Naive thymus-derived CD8-positive, alpha-beta T cell (primary cell): ENCODE data around the gene BNC2. TPM values are rescaled to one million over a fixed set of nuclear protein-coding genes. Genes with fewer than 3 reads are reported as not detected.
A peak's percentile ranks its signal among the peaks of the same experiment; 100 is the strongest.

Experiments
- ATAC-seq, 2 donors: fragments of 150-1000 bp; cut with Tn5 transposase in 1 of 2; sonication (Bioruptor Pico), chemical (Tn5 transposase) in 1 of 2; 1 replicate in 1 of 2; 2 replicates in 1 of 2; pipeline ENCODE4 v1.10.0; 2021; ENCODE audit warnings: mild to moderate bottlenecking in 2 of 2, moderate library complexity in 2 of 2
- POLR2A ChIA-PET: fragments of 350-600 bp; sonication (Branson Sonifier 250); formaldehyde crosslinking; loops from one replicate; lab custom pipeline; 2021; ENCODE audit warnings: antibody characterized with exemption; lab: Charles Lee
- DNase-seq, 10 donors: peaks; one replicate each; pipeline versions ENCODE4 v3.0.0 to v3.0.0-alpha.2; 2020 to 2022
- H3K27ac Mint-ChIP-seq, 10 donors: one replicate each; pipeline ENCODE4 v1.8.0; 2020 to 2022; ENCODE audit warnings: mild to moderate bottlenecking in 10 of 10, mixed read lengths in 10 of 10, moderate library complexity in 4 of 10, inconsistent platforms in 1 of 10
- H3K27me3 Mint-ChIP-seq, 5 donors: one replicate each; pipeline ENCODE4 v1.8.0; 2021 to 2022; ENCODE audit warnings: mixed read lengths in 5 of 5
- H3K36me3 Mint-ChIP-seq, 3 donors: one replicate each; pipeline ENCODE4 v1.8.0; 2020 to 2022; ENCODE audit warnings: mixed read lengths in 3 of 3, mild to moderate bottlenecking in 2 of 3, inconsistent platforms in 1 of 3
- H3K4me1 Mint-ChIP-seq, 4 donors: one replicate each; pipeline ENCODE4 v1.8.0; 2021 to 2022; ENCODE audit warnings: mixed read lengths in 4 of 4
- H3K4me3 Mint-ChIP-seq, 10 donors: one replicate each; pipeline ENCODE4 v1.8.0; 2020 to 2022; ENCODE audit warnings: mild to moderate bottlenecking in 10 of 10, mixed read lengths in 10 of 10, moderate library complexity in 6 of 10, inconsistent platforms in 1 of 10
- H3K9me3 Mint-ChIP-seq, 9 donors: one replicate each; pipeline ENCODE4 v1.8.0; 2020 to 2022; ENCODE audit warnings: mixed read lengths in 9 of 9, mild to moderate bottlenecking in 3 of 9, inconsistent platforms in 1 of 9, moderate library complexity in 1 of 9
- polyA plus RNA-seq, 3 donors: library from polyadenylated mRNA; unstranded; fragments of 300-500 nt; fragmentation: Illumina TruSeq; gene quantifications; one replicate each; pipeline ENCODE4 v1.2.3, GENCODE V29; 2021
- total RNA-seq, 8 experiments: library from RNA in 2 of 8; stranded (reverse) in 2 of 8; gene quantifications; one replicate each; pipeline ENCODE4 v1.2.3 and lab custom pipeline; 2021 to 2026

The BNC2 gene
- total and polyA plus RNA-seq, 5 experiments from 2014 or later = not detected

- H3K9me3 Mint-ChIP-seq = peaks cover 0 to 2% (median 0%) of the 10 kb centered on the region in 9 donors
- H3K27me3 Mint-ChIP-seq = peaks cover 26 to 52% (median 39%) of the 10 kb centered on the region in 5 donors
- POLR2A ChIA-PET = no interaction called here
- ATAC-seq (no peak), DNase-seq (no peak)
- no peak overlapping the region for H3K4me3 Mint-ChIP-seq
- peaks cover 0 to 5% (median 0%) of the 10 kb centered on the region in 3 donors for H3K36me3 Mint-ChIP-seq
- peaks cover 0 to 8% (median 2%) of the 10 kb centered on the region in 4 donors for H3K4me1 Mint-ChIP-seq
- no peak overlapping the region for H3K27ac Mint-ChIP-seq
Measured at GRCh38 chr9:16729651-16730050, 140.8 kb downstream of the BNC2 start.

- no peak for ATAC-seq
- POLR2A ChIA-PET = no interaction called here
- Mint-ChIP-seq H3K4me3 (no peak overlapping the region), H3K27me3 (peaks cover 29 to 52% (median 39%) of the 10 kb centered on the region in 5 donors), H3K36me3 (peaks cover 0 to 5% (median 0%) of the 10 kb centered on the region in 3 donors), H3K4me1 (peaks cover 0 to 8% (median 2%) of the 10 kb centered on the region in 4 donors), H3K9me3 (no peaks in the 10 kb centered on the region), H3K27ac (no peak overlapping the region)
- no peak for DNase-seq
Measured at GRCh38 chr9:16728137-16728508, 142.3 kb downstream of the BNC2 start.

GRCh38 chr9:16727452-16728136 lies 142.9 kb downstream of the BNC2 start:
- DNase-seq = no peak
- POLR2A ChIA-PET = no interaction called here
- H3K27ac Mint-ChIP-seq = no peak overlapping the region
- H3K27me3 Mint-ChIP-seq = peaks cover 29 to 52% (median 39%) of the 10 kb centered on the region in 5 donors
- no peak for ATAC-seq
- H3K4me3 Mint-ChIP-seq = peak overlapping the region in 4 of 10 donors; percentile 7 to 50 (median 20)
- no peaks in the 10 kb centered on the region for H3K9me3 Mint-ChIP-seq
- peaks cover 0 to 5% (median 0%) of the 10 kb centered on the region in 3 donors for H3K36me3 Mint-ChIP-seq
- H3K4me1 Mint-ChIP-seq = peaks cover 0 to 8% (median 2%) of the 10 kb centered on the region in 4 donors

GRCh38 chr9:16726718-16727451 lies 143.6 kb downstream of the BNC2 start:
- H3K36me3 Mint-ChIP-seq = peaks cover 0 to 5% (median 0%) of the 10 kb centered on the region in 3 donors
- H3K4me3 Mint-ChIP-seq = peak overlapping the region in 5 of 10 donors; percentile 26 to 61 (median 52)
- H3K4me1 Mint-ChIP-seq = peaks cover 0 to 8% (median 2%) of the 10 kb centered on the region in 4 donors
- peaks cover 29 to 52% (median 39%) of the 10 kb centered on the region in 5 donors for H3K27me3 Mint-ChIP-seq
- DNase-seq (no peak), ATAC-seq (no peak)
- no peak overlapping the region for H3K27ac Mint-ChIP-seq
- H3K9me3 Mint-ChIP-seq = no peaks in the 10 kb centered on the region
- POLR2A ChIA-PET = no interaction called here

DNA sequence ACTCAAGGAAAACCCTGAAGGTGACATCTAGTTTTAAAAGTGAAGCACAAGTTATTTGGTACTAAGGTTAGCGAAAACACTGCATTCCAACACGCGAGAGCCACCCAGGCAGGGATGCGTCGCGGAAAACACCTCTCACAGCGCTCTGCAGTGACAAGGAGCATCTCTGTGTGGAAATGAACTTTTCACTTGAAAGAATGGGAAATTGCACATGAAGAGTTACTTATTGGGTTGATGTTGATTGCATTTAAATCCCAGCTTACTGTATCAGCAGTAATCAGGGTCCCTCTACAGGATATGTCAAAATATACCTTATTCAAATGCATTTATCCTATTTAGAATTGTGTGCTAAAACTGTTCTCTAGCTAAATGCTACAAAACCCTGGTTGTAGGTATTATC lies 144.4 kb downstream of the BNC2 start:
- no peaks in the 10 kb centered on the region for H3K9me3 Mint-ChIP-seq
- ATAC-seq (no peak), DNase-seq (no peak)
- no peak overlapping the region for H3K27ac Mint-ChIP-seq
- POLR2A ChIA-PET = no interaction called here
- H3K36me3 Mint-ChIP-seq = peaks cover 0 to 5% (median 0%) of the 10 kb centered on the region in 3 donors
- peaks cover 0 to 8% (median 2%) of the 10 kb centered on the region in 4 donors for H3K4me1 Mint-ChIP-seq
- H3K27me3 Mint-ChIP-seq = peaks cover 29 to 52% (median 35%) of the 10 kb centered on the region in 5 donors
- peak overlapping the region in 1 of 10 donors; percentile 32 for H3K4me3 Mint-ChIP-seq

- Mint-ChIP-seq H3K27ac (no peak overlapping the region), H3K4me3 (no peak overlapping the region), H3K4me1 (peaks cover 0 to 8% (median 2%) of the 10 kb centered on the region in 4 donors), H3K36me3 (peaks cover 0 to 5% (median 0%) of the 10 kb centered on the region in 3 donors), H3K27me3 (peaks cover 27 to 48% (median 34%) of the 10 kb centered on the region in 5 donors), H3K9me3 (no peaks in the 10 kb centered on the region)
- ATAC-seq = no peak
- DNase-seq = no peak
- POLR2A ChIA-PET = no interaction called here
Measured at GRCh38 chr9:16725066-16725465, 145.4 kb downstream of the BNC2 start.

DNA sequence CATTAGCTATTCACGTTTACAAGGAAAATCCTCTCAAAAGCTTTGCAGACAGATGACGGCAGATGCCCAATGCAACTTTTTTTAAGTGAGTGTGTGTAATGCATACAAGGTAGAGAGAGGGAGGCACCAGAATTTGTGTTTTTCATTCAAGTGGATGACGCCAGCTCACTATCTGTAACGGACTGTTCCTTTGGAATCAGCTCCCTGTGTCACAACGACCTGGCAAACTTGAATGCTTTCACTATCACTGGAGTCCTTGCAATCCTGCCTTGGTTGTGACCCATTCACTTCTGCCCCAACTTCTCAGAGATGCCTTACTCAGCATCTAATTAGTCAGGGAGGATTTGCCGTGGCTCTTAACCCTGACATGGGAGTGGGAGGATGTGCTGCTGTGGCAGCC lies 148.5 kb downstream of the BNC2 start:
- ATAC-seq = no peak
- Mint-ChIP-seq H3K27ac (no peak overlapping the region), H3K4me3 (no peak overlapping the region), H3K9me3 (no peaks in the 10 kb centered on the region), H3K36me3 (no peaks in the 10 kb centered on the region), H3K4me1 (peaks cover 0 to 5% (median 2%) of the 10 kb centered on the region in 4 donors), H3K27me3 (peaks cover 10 to 24% (median 19%) of the 10 kb centered on the region in 5 donors)
- DNase-seq = no peak
- POLR2A ChIA-PET = no interaction called here

DNA sequence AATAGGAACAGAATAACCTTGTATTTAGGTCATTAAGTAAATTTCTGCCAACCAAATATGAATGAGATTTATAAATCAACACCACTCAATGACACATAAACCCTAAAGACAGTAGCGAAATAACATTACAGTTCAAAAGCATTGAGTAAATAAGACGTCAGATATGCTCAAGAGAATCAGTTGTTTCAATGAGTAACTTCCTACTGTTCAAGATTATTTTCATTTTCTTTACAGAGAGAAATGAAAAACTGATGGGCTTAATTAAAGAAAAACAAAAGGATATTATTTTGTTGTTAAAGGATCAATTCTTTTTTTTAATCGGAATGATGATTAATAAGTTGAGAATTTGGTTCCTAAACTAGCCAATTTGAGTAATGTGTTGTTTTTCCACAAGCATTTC lies 150.1 kb downstream of the BNC2 start:
- Mint-ChIP-seq H3K36me3 (no peaks in the 10 kb centered on the region), H3K4me1 (no peaks in the 10 kb centered on the region), H3K9me3 (no peaks in the 10 kb centered on the region), H3K4me3 (no peak overlapping the region), H3K27ac (no peak overlapping the region), H3K27me3 (peaks cover 0 to 11% (median 4%) of the 10 kb centered on the region in 5 donors)
- POLR2A ChIA-PET = no interaction called here
- DNase-seq (no peak), ATAC-seq (no peak)

- no peaks in the 10 kb centered on the region for H3K36me3 Mint-ChIP-seq
- no peaks in the 10 kb centered on the region for H3K9me3 Mint-ChIP-seq
- POLR2A ChIA-PET = no interaction called here
Measured at GRCh38 chr9:16719921-16720320, 150.5 kb downstream of the BNC2 start.

GRCh38 chr9:16718952-16719351 lies 151.5 kb downstream of the BNC2 start:
- Mint-ChIP-seq H3K36me3 (no peaks in the 10 kb centered on the region), H3K4me1 (no peaks in the 10 kb centered on the region)

More at GRCh38 chr9:16719921-16720320, 150.5 kb downstream of the BNC2 start:
- H3K27me3 Mint-ChIP-seq = peaks cover 0 to 11% (median 4%) of the 10 kb centered on the region in 5 donors
- H3K27ac Mint-ChIP-seq = no peak overlapping the region
- DNase-seq (no peak), ATAC-seq (no peak)
- no peak overlapping the region for H3K4me3 Mint-ChIP-seq
- H3K4me1 Mint-ChIP-seq = no peaks in the 10 kb centered on the region

DNA sequence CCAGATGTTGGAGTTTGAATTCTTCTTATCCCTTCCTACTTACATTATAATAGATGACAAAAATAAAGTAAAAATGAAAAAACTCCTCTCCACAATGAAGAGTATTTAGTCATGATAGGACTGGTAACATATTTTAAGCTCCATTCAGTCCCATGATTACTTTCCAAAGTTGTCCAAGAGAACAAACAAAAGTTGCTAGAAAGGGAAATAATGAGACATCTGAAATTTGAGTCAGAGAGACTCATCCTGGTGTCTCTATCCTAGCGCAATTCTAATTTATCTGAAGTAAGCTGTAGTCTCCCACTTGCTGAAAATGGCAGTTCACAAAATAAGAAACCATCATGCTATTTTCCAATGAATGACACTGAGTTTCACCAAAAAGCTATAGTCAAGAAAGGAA lies 152.2 kb downstream of the BNC2 start:
- Mint-ChIP-seq H3K36me3 (no peaks in the 10 kb centered on the region), H3K27ac (no peak overlapping the region), H3K9me3 (no peaks in the 10 kb centered on the region), H3K4me3 (no peak overlapping the region), H3K27me3 (peaks cover 0 to 9% (median 0%) of the 10 kb centered on the region in 5 donors), H3K4me1 (no peaks in the 10 kb centered on the region)
- POLR2A ChIA-PET = no interaction called here
- DNase-seq (no peak), ATAC-seq (no peak)

More at GRCh38 chr9:16718952-16719351, 151.5 kb downstream of the BNC2 start:
- H3K4me3 Mint-ChIP-seq = no peak overlapping the region
- POLR2A ChIA-PET = no interaction called here
- DNase-seq (no peak), ATAC-seq (no peak)
- H3K27ac Mint-ChIP-seq = no peak overlapping the region
- H3K27me3 Mint-ChIP-seq = peaks cover 0 to 9% (median 3%) of the 10 kb centered on the region in 5 donors
- no peaks in the 10 kb centered on the region for H3K9me3 Mint-ChIP-seq

DNA sequence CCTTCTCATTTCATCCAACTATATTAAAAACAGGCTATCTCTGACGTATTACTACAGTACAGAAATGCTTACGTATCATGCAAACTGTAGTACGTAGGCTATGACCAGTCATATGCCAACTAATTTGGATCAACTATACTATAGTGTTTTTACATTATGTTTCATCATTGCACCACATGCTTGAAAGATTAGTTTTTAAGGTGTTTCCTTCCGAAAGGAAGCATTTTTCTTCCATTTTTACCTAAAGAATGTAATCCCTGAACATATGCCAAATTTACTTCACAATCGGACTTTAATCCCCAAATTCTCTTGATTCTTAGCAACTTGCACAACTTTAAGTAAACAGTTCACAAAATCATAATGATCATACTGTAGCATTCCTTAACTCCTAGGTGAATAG lies 153.9 kb downstream of the BNC2 start:
- Mint-ChIP-seq H3K36me3 (no peaks in the 10 kb centered on the region), H3K9me3 (no peaks in the 10 kb centered on the region), H3K4me1 (no peaks in the 10 kb centered on the region), H3K4me3 (no peak overlapping the region), H3K27ac (no peak overlapping the region), H3K27me3 (peaks cover 0 to 9% (median 0%) of the 10 kb centered on the region in 5 donors)
- POLR2A ChIA-PET = no interaction called here
- ATAC-seq (no peak), DNase-seq (no peak)

DNA sequence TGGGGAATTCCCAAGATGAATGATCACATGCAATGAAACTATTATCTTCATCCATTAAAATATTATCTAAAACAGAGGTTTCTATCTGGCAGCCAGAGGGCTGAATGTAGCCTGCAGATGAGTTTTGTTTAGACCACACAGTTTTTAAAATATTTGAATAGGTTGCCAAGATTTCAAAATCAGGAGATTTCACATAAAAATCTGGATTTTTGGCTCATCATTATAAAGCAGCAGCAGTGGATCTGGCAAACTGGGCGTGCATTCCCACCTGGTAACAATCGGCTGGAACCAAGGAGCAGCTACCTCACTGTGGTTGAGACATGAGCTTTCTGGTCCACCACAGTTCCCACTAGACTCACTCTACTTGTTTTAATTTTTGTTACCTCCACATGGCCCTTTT lies 155.1 kb downstream of the BNC2 start:
- H3K4me1 Mint-ChIP-seq = no peaks in the 10 kb centered on the region
- peaks cover 0 to 7% (median 0%) of the 10 kb centered on the region in 5 donors for H3K27me3 Mint-ChIP-seq
- H3K36me3 Mint-ChIP-seq = no peaks in the 10 kb centered on the region
- no peak overlapping the region for H3K4me3 Mint-ChIP-seq
- peaks cover 0 to 2% (median 0%) of the 10 kb centered on the region in 9 donors for H3K9me3 Mint-ChIP-seq
- POLR2A ChIA-PET = no interaction called here
- no peak overlapping the region for H3K27ac Mint-ChIP-seq
- DNase-seq = no peak
- ATAC-seq = no peak
